Naive B cell (primary cell): ENCODE results near the gene IL3RA. TPM values are rescaled to one million over a fixed set of nuclear protein-coding genes. Genes with fewer than 3 reads are reported as not detected.
"Not testable (repeated sequence)": the region's sequence is repeated elsewhere in the genome, so short reads cannot be mapped to it uniquely, and the experiment has no call there.

Experiments
- ATAC-seq, 2 donors: fragments of 150-1000 bp; cut with Tn5 transposase; 2 replicates each; pipeline ENCODE4 v1.10.0; 2021; ENCODE audit warnings: low read depth in 2 of 2, mild to moderate bottlenecking in 2 of 2, moderate library complexity in 2 of 2
- DNase-seq: peaks from one replicate; pipeline ENCODE4 v3.0.0; 2022
- H3K27ac Mint-ChIP-seq, 6 donors: one replicate each; pipeline ENCODE4 v1.8.0; 2020 to 2022; ENCODE audit warnings: mild to moderate bottlenecking in 6 of 6, mixed read lengths in 6 of 6, moderate library complexity in 5 of 6, inconsistent platforms in 2 of 6
- H3K27me3 Mint-ChIP-seq, 3 donors: one replicate each; pipeline ENCODE4 v1.8.0; 2021 to 2022; ENCODE audit warnings: mixed read lengths in 3 of 3, mild to moderate bottlenecking in 1 of 3
- H3K36me3 Mint-ChIP-seq, 2 donors: one replicate each; pipeline ENCODE4 v1.8.0; 2020 to 2022; ENCODE audit warnings: mixed read lengths in 2 of 2, inconsistent platforms in 1 of 2, mild to moderate bottlenecking in 1 of 2
- H3K4me1 Mint-ChIP-seq, 3 donors: one replicate each; pipeline ENCODE4 v1.8.0; 2020 to 2022; ENCODE audit warnings: mixed read lengths in 3 of 3, inconsistent platforms in 1 of 3, mild to moderate bottlenecking in 1 of 3, moderate library complexity in 1 of 3
- H3K4me3 Mint-ChIP-seq, 8 donors: one replicate each; pipeline ENCODE4 v1.8.0; 2020 to 2022; ENCODE audit warnings: mild to moderate bottlenecking in 8 of 8, mixed read lengths in 8 of 8, moderate library complexity in 8 of 8, inconsistent platforms in 2 of 8
- H3K9me3 Mint-ChIP-seq, 7 donors: one replicate each; pipeline ENCODE4 v1.8.0; 2020 to 2022; ENCODE audit warnings: mixed read lengths in 7 of 7, mild to moderate bottlenecking in 5 of 7, inconsistent platforms in 2 of 7, moderate library complexity in 1 of 7
- polyA plus RNA-seq, 6 donors: library from polyadenylated mRNA; unstranded; fragments of 300-500 nt; fragmentation: Illumina TruSeq; gene quantifications; one replicate each; pipeline ENCODE4 v1.2.3, GENCODE V29; 2021; ENCODE audit warnings: low read depth in 6 of 6

The IL3RA gene
- polyA plus RNA-seq, 6 donors from 2014 or later: 4.1 to 33.6 (median 7.5) TPM

GRCh38 chrX:1400049-1400448 lies 63.5 kb downstream of the IL3RA start:
- Mint-ChIP-seq H3K36me3 (peaks cover 5 to 10% of the 10 kb centered on the region in 2 donors), H3K4me1 (peaks cover 11 to 18% (median 12%) of the 10 kb centered on the region in 3 donors), H3K4me3 (peak overlapping the region in 1 of 8 donors; percentile 40), H3K9me3 (peaks cover 0 to 5% (median 0%) of the 10 kb centered on the region in 7 donors), H3K27me3 (no peaks in the 10 kb centered on the region), H3K27ac (no peak overlapping the region)
- DNase-seq (no peak), ATAC-seq (no peak)

GRCh38 chrX:1400742-1401471 lies 64.3 kb downstream of the IL3RA start:
- Mint-ChIP-seq H3K36me3 (peaks cover 2 to 3% of the 10 kb centered on the region in 2 donors), H3K9me3 (no peaks in the 10 kb centered on the region), H3K4me1 (peaks cover 3 to 10% (median 5%) of the 10 kb centered on the region in 3 donors), H3K27me3 (no peaks in the 10 kb centered on the region), H3K27ac (peak overlapping the region in 1 of 6 donors; percentile 60), H3K4me3 (no peak overlapping the region)
- DNase-seq (no peak), ATAC-seq (no peak)

- DNase-seq (no peak), ATAC-seq (no peak)
- Mint-ChIP-seq H3K27me3 (no peaks in the 10 kb centered on the region), H3K4me1 (peaks cover 0 to 6% (median 0%) of the 10 kb centered on the region in 3 donors), H3K27ac (no peak overlapping the region), H3K9me3 (no peaks in the 10 kb centered on the region), H3K4me3 (no peak overlapping the region), H3K36me3 (no peaks in the 10 kb centered on the region)
Observed at GRCh38 chrX:1401611-1402430, 65.2 kb downstream of the IL3RA start.

GRCh38 chrX:1403228-1403627 lies 66.6 kb downstream of the IL3RA start:
- DNase-seq (no peak), ATAC-seq (no peak)
- no peak overlapping the region for H3K4me3 Mint-ChIP-seq
- H3K9me3 Mint-ChIP-seq: no peaks in the 10 kb centered on the region
- peaks cover 0 to 6% (median 0%) of the 10 kb centered on the region in 3 donors for H3K4me1 Mint-ChIP-seq
- no peaks in the 10 kb centered on the region for H3K27me3 Mint-ChIP-seq
- no peak overlapping the region for H3K27ac Mint-ChIP-seq
- H3K36me3 Mint-ChIP-seq: no peaks in the 10 kb centered on the region

- DNase-seq, H3K36me3 Mint-ChIP-seq, H3K27me3 Mint-ChIP-seq, ATAC-seq, H3K9me3 Mint-ChIP-seq, H3K27ac Mint-ChIP-seq, H3K4me1 Mint-ChIP-seq, H3K4me3 Mint-ChIP-seq: not testable (repeated sequence)
Observed at GRCh38 chrX:1403867-1404266, 67.3 kb downstream of the IL3RA start.

GRCh38 chrX:1405769-1406168 lies 69.2 kb downstream of the IL3RA start:
- H3K4me3 Mint-ChIP-seq, H3K27me3 Mint-ChIP-seq, ATAC-seq, H3K36me3 Mint-ChIP-seq, H3K9me3 Mint-ChIP-seq, DNase-seq, H3K4me1 Mint-ChIP-seq, H3K27ac Mint-ChIP-seq: not testable (repeated sequence)

- H3K4me3 Mint-ChIP-seq: no peak overlapping the region
- DNase-seq: no peak
- H3K27ac Mint-ChIP-seq: no peak overlapping the region
- no peaks in the 10 kb centered on the region for H3K36me3 Mint-ChIP-seq
- H3K9me3 Mint-ChIP-seq: no peaks in the 10 kb centered on the region
- ATAC-seq: no peak
- H3K4me1 Mint-ChIP-seq: peaks cover 0 to 6% (median 0%) of the 10 kb centered on the region in 3 donors
- H3K27me3 Mint-ChIP-seq: no peaks in the 10 kb centered on the region
Observed at GRCh38 chrX:1407035-1407434, 70.5 kb downstream of the IL3RA start.

- peaks cover 5 to 10% (median 6%) of the 10 kb centered on the region in 3 donors for H3K4me1 Mint-ChIP-seq
- ATAC-seq (peak in 1 of 2 donors; percentile 47), DNase-seq (no peak)
- H3K36me3 Mint-ChIP-seq: peaks cover 9 to 20% of the 10 kb centered on the region in 2 donors
- H3K27ac Mint-ChIP-seq: no peak overlapping the region
- peaks cover 0 to 1% (median 0%) of the 10 kb centered on the region in 7 donors for H3K9me3 Mint-ChIP-seq
- no peak overlapping the region for H3K4me3 Mint-ChIP-seq
- no peaks in the 10 kb centered on the region for H3K27me3 Mint-ChIP-seq
Observed at GRCh38 chrX:1411326-1411725, 74.7 kb downstream of the IL3RA start.

- H3K27ac Mint-ChIP-seq: no peak overlapping the region
- ATAC-seq: no peak
- H3K9me3 Mint-ChIP-seq: peaks cover 0 to 1% (median 0%) of the 10 kb centered on the region in 7 donors
Observed at GRCh38 chrX:1412551-1413161, 76.1 kb downstream of the IL3RA start.

GRCh38 chrX:1416327-1416784 lies 79.8 kb downstream of the IL3RA start:
- H3K4me1 Mint-ChIP-seq: peaks cover 4 to 18% (median 13%) of the 10 kb centered on the region in 3 donors
- no peak for DNase-seq
- no peak for ATAC-seq

More at GRCh38 chrX:1412551-1413161, 76.1 kb downstream of the IL3RA start:
- Mint-ChIP-seq H3K27me3 (no peaks in the 10 kb centered on the region), H3K4me1 (peaks cover 5 to 10% (median 6%) of the 10 kb centered on the region in 3 donors), H3K4me3 (no peak overlapping the region), H3K36me3 (peaks cover 9 to 20% of the 10 kb centered on the region in 2 donors)
- DNase-seq: no peak

GRCh38 chrX:1416965-1417760 lies 80.6 kb downstream of the IL3RA start:
- Mint-ChIP-seq H3K36me3 (peaks cover 21 to 41% of the 10 kb centered on the region in 2 donors), H3K27ac (no peak overlapping the region), H3K27me3 (no peaks in the 10 kb centered on the region), H3K4me3 (no peak overlapping the region), H3K9me3 (peaks cover 6 to 14% (median 9%) of the 10 kb centered on the region in 7 donors), H3K4me1 (peaks cover 2 to 18% (median 13%) of the 10 kb centered on the region in 3 donors)
- ATAC-seq (no peak), DNase-seq (no peak)

More at GRCh38 chrX:1416327-1416784, 79.8 kb downstream of the IL3RA start:
- H3K9me3 Mint-ChIP-seq: peaks cover 0 to 8% (median 6%) of the 10 kb centered on the region in 7 donors
- H3K27ac Mint-ChIP-seq: no peak overlapping the region
- H3K4me3 Mint-ChIP-seq: no peak overlapping the region
- H3K27me3 Mint-ChIP-seq: no peaks in the 10 kb centered on the region
- H3K36me3 Mint-ChIP-seq: peaks cover 15 to 34% of the 10 kb centered on the region in 2 donors

GRCh38 chrX:1417921-1418771 lies 81.6 kb downstream of the IL3RA start:
- DNase-seq (no peak), ATAC-seq (no peak)
- Mint-ChIP-seq H3K27ac (no peak overlapping the region), H3K27me3 (no peaks in the 10 kb centered on the region), H3K4me3 (no peak overlapping the region), H3K36me3 (peaks cover 21 to 35% of the 10 kb centered on the region in 2 donors), H3K4me1 (peaks cover 2 to 13% (median 13%) of the 10 kb centered on the region in 3 donors), H3K9me3 (peaks cover 8 to 18% (median 13%) of the 10 kb centered on the region in 7 donors)
